Measurements from ENCODE around the gene RPF1. TPM values are rescaled to one million over a fixed set of nuclear protein-coding genes. Genes with fewer than 3 reads are reported as not detected.

The RPF1 gene
- polyA plus RNA-seq, 1 donor (not counting 4 experiments of a cell fraction or from before 2014, with no cell fraction given), result 57.8 TPM

- Histone ChIP-seq H3K4me1 (ENCODE audit: control insufficient read depth, extremely low read depth, insufficient read depth, low read length) (peaks cover 5% of the 10 kb centered on the region), H3K4me2 (ENCODE audit: control insufficient read depth, extremely low read depth, insufficient read depth, low read depth, low read length) (no peak overlapping the region), H3K9me3 (ENCODE audit: control insufficient read depth, low read depth, low read length) (no peaks in the 10 kb centered on the region), H3K9ac (ENCODE audit: control insufficient read depth, extremely low read depth, insufficient read depth, low read length) (no peak overlapping the region), H2AFZ (ENCODE audit: control insufficient read depth, low read length) (no peak overlapping the region), H3K27me3 (ENCODE audit: control insufficient read depth, extremely low read depth, insufficient read depth, low read length) (no peaks in the 10 kb centered on the region), H3K9me1 (ENCODE audit: control insufficient read depth, extremely low read depth, insufficient read depth, low read length) (no peaks in the 10 kb centered on the region), H3K4me3 (ENCODE audit: control insufficient read depth in 2 of 3, extremely low read depth in 1 of 3, insufficient read depth in 2 of 3, low read depth in 1 of 3, low read length in 3 of 3) (no peak overlapping the region), H3K79me2 (ENCODE audit: control insufficient read depth, insufficient read depth, low read length) (peaks cover 20% of the 10 kb centered on the region), H3K36me3 (ENCODE audit: control insufficient read depth in 2 of 2, extremely low read depth in 1 of 2, insufficient read depth in 2 of 2, low read length in 2 of 2) (no peaks in the 10 kb centered on the region), H4K20me1 (ENCODE audit: control insufficient read depth, extremely low read depth, insufficient read depth, low read length) (no peaks in the 10 kb centered on the region), H3K27ac (ENCODE audit: control insufficient read depth, insufficient read depth, low read length) (no peak overlapping the region)
- dilution Hi-C loops (cut with MboI; ENCODE audit: extremely low pct_ligation_motif_present, low sequenced_read_pairs), result no loop called here
- TF ChIP-seq EZH2 (IDR thresholded peaks at IDR 0.05; ENCODE audit: low read length), result no peak
- no peak for TF ChIP-seq CTCF (optimal IDR thresholded peaks at IDR 0.05 in 1 of 3, IDR thresholded peaks at IDR 0.05 in 1 of 3, conservative IDR thresholded peaks at IDR 0.05 in 1 of 3; ENCODE audit: extremely low read depth in 1 of 3, insufficient read depth in 2 of 3, low read length in 3 of 3)
- no peak for DNase-seq (ENCODE audit: low read depth, low spot score)
- FAIRE-seq, result no peak
Observed at GRCh38 chr1:84476225-84476624, 2.8 kb upstream of the RPF1 start.

GRCh38 chr1:84479998-84480397 lies 932 bp downstream of the RPF1 start:
- H4K20me1 ChIP-seq (ENCODE audit: control insufficient read depth, extremely low read depth, insufficient read depth, low read length), result no peaks in the 10 kb centered on the region
- DNase-seq (ENCODE audit: low read depth, low spot score) (no peak), FAIRE-seq (no peak)
- H3K36me3 ChIP-seq (ENCODE audit: control insufficient read depth in 2 of 2, extremely low read depth in 1 of 2, insufficient read depth in 2 of 2, low read length in 2 of 2), result peaks cover 0 to 4% of the 10 kb centered on the region in 2 experiments
- no peaks in the 10 kb centered on the region for H3K9me3 ChIP-seq (ENCODE audit: control insufficient read depth, low read depth, low read length)
- H3K79me2 ChIP-seq (ENCODE audit: control insufficient read depth, insufficient read depth, low read length), result peaks cover 34% of the 10 kb centered on the region
- no peak for TF ChIP-seq EZH2 (IDR thresholded peaks at IDR 0.05; ENCODE audit: low read length)
- no peak for TF ChIP-seq CTCF (optimal IDR thresholded peaks at IDR 0.05 in 1 of 3, IDR thresholded peaks at IDR 0.05 in 1 of 3, conservative IDR thresholded peaks at IDR 0.05 in 1 of 3; ENCODE audit: extremely low read depth in 1 of 3, insufficient read depth in 2 of 3, low read length in 3 of 3)
- no peaks in the 10 kb centered on the region for H3K9me1 ChIP-seq (ENCODE audit: control insufficient read depth, extremely low read depth, insufficient read depth, low read length)
- no peaks in the 10 kb centered on the region for H3K27me3 ChIP-seq (ENCODE audit: control insufficient read depth, extremely low read depth, insufficient read depth, low read length)
- H3K27ac ChIP-seq (ENCODE audit: control insufficient read depth, insufficient read depth, low read length), result peak overlapping the region; percentile 81
- peaks cover 5% of the 10 kb centered on the region for H3K4me1 ChIP-seq (ENCODE audit: control insufficient read depth, extremely low read depth, insufficient read depth, low read length)
- no peak overlapping the region for H2AFZ ChIP-seq (ENCODE audit: control insufficient read depth, low read length)
- H3K9ac ChIP-seq (ENCODE audit: control insufficient read depth, extremely low read depth, insufficient read depth, low read length), result peak overlapping the region; percentile 89
- dilution Hi-C loops (cut with MboI; ENCODE audit: extremely low pct_ligation_motif_present, low sequenced_read_pairs), result no loop called here
- H3K4me3 ChIP-seq (ENCODE audit: control insufficient read depth in 2 of 3, extremely low read depth in 1 of 3, insufficient read depth in 2 of 3, low read depth in 1 of 3, low read length in 3 of 3), result peak overlapping the region; percentile 80 to 91 (median 91)
- H3K4me2 ChIP-seq (ENCODE audit: control insufficient read depth, extremely low read depth, insufficient read depth, low read depth, low read length), result peak overlapping the region; percentile 93

Measured in keratinocyte (primary cell).